HG03439 (cell line): ENCODE data around the gene SERF1A.
A peak's percentile ranks its signal among the peaks of the same experiment; 100 is the strongest.
"Not testable (repeated sequence)": the region's sequence is repeated elsewhere in the genome, so short reads cannot be mapped to it uniquely, and the experiment has no call there.

ENCODE experiments used
- ATAC-seq: cut with Tn5 transposase; IDR thresholded peaks from one replicate; pipeline ENCODE4 v1.9.1; 2021; ENCODE audit warnings: mild to moderate bottlenecking, moderate library complexity; ENCODE audit not compliant: unreplicated experiment

Gene SERF1A

DNA sequence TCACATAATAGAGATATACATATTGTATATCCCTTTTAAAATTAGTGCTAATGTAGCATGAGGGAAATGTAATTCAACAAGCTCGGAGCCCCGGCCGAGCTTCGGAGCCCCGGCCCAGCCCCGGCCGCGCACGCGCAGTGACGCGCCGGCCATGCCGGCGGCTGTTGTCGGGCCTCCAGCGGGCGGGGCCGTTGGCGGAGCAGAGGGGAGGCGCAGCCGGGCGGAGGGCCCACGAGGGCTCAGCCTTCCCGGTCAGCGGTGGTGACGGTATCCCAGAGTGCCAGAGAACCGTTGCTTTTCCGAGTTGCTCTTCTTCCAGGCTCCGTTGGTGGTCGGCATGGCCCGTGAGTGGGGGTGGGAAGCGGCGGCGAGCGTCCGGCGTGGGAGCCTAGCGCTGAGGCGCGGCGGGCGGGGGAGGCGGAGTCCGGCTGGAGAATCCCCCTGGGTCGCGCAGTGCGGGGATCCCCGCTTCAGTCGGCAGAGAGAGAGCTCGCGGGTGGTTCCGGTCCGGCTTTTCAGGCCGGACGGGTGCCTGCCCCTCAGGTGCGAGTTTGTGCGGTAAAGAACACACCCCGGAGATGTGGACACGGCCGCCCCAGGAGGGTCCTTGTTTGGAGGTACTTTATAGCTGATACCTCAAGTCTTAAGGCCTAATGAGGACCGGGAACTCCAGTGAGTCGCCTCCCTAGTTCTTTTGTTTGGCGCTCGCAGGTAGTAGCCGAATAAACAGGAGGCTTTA is at the start of gene SERF1A:
TSS of gene SERF1A (plus strand) at position 137 of the 739 bp plus-strand sequence. CDS start at position 338, 201 bp downstream.
- peak; percentile 95 for ATAC-seq

DNA sequence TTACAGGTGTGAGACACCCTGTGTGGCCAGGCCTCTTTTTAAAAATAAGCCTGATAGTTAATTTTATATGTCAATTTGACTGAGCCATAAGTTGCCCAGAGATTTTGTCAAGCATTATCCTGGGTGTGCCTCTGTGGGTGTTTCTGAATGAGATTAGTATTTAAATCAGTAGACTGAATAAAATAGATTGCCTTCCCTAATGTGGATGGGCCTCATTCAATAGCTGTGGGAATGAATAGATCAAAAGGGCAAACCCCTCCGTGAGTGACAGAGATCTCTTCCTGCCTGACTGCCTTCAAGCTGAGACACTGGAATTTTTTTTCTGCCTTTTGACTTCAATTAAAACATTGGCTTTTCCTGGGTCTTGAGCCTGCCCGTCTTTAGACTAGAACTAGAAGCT is 33.7 kb upstream of the SERF1A start:
- ATAC-seq = not testable (repeated sequence)

DNA sequence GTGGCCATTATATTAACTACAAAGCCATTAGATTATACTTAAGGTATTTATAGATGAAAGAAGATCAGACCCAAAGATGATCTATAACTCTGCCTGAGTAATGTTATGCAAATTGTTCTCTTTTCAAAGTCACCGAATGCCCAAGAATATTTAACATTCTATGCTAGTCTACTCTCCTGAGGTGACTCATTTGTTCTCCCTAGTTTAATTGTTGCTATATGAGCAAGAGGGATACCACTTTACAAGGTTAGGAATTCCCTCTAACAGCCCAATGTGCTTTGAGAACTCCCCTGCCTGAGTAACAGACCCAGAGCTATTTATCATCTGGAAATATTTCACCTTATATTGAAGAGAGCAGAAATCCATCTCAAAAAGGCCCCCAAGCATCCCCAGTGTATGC is 29.8 kb upstream of the SERF1A start:
- not testable (repeated sequence) for ATAC-seq

DNA sequence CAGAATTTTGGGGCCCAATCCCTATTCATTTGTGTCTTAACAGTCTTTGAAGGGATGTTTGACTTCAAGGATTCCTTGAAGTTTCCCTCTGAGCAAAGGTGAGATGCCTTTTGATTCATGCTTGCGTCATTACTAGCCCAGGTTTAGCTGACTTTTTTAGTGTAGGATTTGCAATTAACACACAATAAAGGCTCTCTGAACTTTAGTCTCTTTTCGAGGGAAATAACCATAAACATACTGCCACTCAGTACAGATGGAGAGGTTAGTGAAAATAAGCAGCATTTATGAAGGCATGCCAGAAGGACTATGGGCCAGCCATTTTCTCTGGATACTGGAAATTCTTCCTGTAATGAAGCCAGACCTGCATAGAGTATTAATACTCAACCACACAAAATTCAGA is 4.4 kb upstream of the SERF1A start:
- not testable (repeated sequence) for ATAC-seq

DNA sequence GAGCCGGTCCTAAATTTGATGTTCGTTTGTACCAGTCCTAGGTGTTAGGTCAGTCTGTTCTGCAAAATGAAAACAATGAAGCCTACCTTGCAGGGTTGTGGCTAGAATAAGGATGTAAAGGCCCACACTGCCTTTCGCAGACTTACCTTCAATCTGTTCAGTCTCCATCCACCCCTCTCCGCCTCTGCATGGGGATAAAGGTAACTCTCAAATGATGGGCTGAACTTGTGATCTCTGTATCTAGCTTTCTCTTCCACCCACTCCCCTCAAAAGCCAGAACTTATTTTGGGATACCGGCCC is 753 bp downstream of the SERF1A start:
- ATAC-seq = peak; percentile 24

DNA sequence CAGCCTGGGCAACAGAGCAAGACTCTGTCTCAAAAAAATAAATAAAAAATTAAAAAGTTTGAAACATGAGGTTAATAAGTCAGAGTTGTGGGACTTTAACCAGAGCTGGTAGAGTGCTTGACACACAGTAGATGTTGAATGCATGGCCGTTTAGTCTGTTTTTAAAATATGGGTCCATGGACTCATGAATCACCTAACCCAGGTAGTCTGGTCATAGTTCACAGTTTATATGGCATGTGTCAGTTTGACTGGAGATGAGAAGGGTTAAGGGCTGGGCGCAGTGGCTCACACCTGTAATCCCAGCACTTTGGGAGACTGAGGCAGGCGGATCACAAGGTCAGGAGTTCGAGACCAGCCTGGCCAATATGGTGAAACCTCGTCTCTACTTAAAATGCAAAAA is 6.2 kb downstream of the SERF1A start:
- ATAC-seq = not testable (repeated sequence)

DNA sequence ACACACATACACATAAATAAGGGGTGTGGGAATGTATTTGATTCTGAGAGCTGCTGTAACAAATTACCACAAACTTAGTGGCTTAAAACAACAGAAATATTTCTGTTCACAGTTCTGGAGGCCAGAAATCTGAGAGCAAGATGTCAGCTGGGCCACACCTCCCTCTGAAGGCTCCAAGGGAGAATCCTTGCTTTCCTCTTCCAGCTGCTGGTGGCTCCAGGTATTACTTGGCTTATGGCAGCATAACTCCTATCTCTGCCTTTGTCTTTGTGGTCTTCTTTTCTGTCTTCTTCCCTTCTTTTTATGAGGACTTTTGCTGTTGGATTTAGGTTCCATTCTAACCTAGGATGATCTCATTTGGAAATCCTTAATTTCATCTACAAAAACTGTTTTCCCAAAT is 16.4 kb downstream of the SERF1A start:
- not testable (repeated sequence) for ATAC-seq

DNA sequence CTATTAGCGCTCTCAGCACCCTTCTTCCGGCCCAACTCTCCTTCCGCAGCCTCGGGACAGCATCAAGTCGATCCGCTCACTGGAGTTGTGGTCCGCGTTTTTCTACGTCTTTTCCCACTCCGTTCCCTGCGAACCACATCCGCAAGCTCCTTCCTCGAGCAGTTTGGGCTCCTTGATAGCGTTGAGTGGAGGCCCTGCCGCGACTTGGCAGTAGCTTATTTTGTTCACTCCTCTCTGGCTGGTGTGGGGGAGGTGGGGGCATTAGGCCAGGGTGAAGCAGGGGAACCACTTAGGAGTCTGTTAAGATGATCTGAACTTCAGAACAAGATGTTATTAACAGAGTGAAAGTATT is 24.7 kb downstream of the SERF1A start:
- ATAC-seq = peak; percentile 41

DNA sequence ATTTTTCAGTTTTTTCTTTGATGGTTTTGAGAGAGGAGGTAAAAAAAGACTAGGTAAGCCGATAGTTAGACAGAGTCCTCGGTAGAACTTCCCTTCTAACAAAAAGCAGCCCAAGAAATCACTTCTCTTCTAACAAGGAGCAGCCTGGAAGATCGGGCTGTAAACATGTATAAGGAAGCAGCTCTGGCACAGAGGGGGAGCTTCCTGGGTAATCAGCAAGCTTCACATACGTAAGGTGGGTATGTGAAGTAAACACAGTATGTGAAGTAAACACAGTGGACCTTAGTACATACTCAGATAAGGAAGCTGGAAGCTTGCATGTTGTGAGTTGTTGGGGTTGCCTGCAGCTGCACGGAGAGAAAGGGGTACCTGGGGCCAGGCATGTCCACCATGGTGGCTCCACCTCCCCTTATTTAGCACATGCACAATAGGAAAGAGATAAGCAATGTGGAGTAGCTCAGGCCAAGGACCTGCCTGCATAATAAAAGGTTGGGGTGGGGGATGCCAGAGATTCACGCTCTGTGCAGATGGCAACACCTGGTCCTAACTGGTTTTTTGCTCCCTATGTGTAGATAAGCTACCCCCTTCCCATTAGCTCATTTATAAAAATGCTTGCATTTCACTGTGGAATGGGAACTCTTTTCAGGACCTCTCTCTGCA is 31.4 kb downstream of the SERF1A start:
- not testable (repeated sequence) for ATAC-seq

DNA sequence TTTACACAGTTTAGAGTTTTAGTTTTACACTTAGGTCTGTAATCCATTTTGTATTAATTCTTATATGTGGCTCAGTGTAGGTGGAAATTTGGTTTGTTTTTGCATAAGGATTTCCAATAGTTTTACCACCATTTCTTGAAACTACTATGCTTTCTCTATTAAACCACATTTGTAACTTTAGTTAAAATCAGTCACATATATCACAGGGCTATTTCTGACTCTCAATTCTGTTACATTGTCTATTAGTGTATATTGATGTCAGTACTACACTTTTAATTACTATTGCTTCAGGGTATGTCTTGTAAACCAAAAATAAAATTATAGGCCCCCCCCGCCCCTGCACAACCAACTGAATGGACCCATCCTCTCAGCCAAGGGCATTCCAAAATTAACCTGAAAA is 32.1 kb downstream of the SERF1A start:
- not testable (repeated sequence) for ATAC-seq

DNA sequence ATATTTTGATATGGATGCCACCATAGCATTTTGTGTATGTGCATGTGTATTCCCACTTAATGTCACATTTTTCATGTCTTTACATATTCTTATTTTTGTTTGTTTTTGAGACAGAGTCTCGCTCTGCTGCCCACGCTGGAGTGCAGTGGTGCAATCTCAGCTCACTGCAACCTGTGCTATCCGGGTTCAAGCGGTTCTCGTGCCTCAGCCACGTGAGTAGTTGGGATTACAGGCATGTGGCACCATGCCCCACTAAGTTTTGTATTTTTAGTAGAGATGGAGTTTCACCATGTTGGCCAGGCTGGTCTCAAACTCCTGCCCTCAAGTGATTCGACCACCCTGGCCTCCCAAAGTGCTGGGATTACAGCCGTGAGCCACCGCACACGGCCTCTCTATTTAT is 52.6 kb downstream of the SERF1A start:
- not testable (repeated sequence) for ATAC-seq
